ENCODE data around the gene CCDC80. TPM values are rescaled to one million over a fixed set of nuclear protein-coding genes. Genes with fewer than 3 reads are reported as not detected.

Gene CCDC80
- total and polyA plus RNA-seq, 4 donors, result 59.0 to 130 (median 99.6) TPM

DNA sequence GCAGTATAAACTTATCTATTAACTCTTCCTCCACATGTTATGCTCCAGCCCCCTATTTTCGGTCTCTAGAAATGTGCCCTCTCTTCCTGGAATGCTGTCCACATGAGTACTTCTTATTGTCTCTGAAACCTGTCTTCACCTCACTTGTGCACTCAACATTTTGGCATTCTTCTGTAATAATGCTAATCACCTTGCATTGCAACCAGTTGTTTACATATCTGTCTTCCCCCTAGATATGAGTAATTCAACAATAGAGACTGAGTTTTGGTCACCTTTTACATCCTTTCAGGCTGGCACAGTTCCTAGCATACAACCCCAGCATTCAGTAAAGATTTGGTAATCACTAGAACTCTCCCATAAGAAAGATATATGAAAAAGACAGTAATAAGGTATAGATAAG lies 17.2 kb downstream of the CCDC80 start:
- H3K27ac ChIP-seq (ENCODE audit: low read depth, low read length), result no peak overlapping the region
- H3K36me3 ChIP-seq (ENCODE audit: control insufficient read depth, insufficient read depth, low read length), result no peaks in the 10 kb centered on the region
- no peak for DNase-seq (ENCODE audit: low read depth in 4 of 6, low spot score in 6 of 6)
- no peaks in the 10 kb centered on the region for H3K27me3 ChIP-seq (ENCODE audit: control insufficient read depth, insufficient read depth, low read length)
- H3K4me1 ChIP-seq (ENCODE audit: control insufficient read depth, insufficient read depth, low read length), result peaks cover 3% of the 10 kb centered on the region
- no peaks in the 10 kb centered on the region for H3K9me3 ChIP-seq (ENCODE audit: control insufficient read depth, insufficient read depth, low read length)
- WGBS (ENCODE audit: insufficient coverage), result 85% methylated on average over 1 of the region's 1 CpG
- H3K4me3 ChIP-seq (ENCODE audit: low read depth, low read length), result no peak overlapping the region

DNA sequence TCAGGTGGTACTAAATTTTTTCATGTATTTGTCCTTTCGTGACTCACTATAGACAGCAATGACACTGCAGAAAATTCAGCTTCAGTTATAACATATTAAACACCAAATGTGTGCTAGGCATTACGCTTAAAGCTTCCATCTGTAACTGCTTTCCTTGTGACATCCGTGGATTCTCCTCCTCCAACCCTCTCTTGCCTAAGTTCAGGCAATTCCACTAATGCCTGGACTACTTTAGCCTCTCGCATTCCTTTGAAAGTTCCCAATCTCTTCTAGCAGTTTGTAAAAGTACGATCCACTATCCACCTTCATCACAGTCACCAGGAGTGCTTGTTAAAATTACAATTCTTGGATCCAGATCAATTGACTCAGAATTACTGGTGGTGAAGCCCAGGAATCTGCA lies 17.7 kb downstream of the CCDC80 start:
- no peaks in the 10 kb centered on the region for H3K9me3 ChIP-seq (ENCODE audit: control insufficient read depth, insufficient read depth, low read length)
- H3K27me3 ChIP-seq (ENCODE audit: control insufficient read depth, insufficient read depth, low read length), result no peaks in the 10 kb centered on the region
- no peak for DNase-seq (ENCODE audit: low read depth in 4 of 6, low spot score in 6 of 6)
- peaks cover 2% of the 10 kb centered on the region for H3K36me3 ChIP-seq (ENCODE audit: control insufficient read depth, insufficient read depth, low read length)
- peaks cover 3% of the 10 kb centered on the region for H3K4me1 ChIP-seq (ENCODE audit: control insufficient read depth, insufficient read depth, low read length)
- no peak overlapping the region for H3K27ac ChIP-seq (ENCODE audit: low read depth, low read length)
- no peak overlapping the region for H3K4me3 ChIP-seq (ENCODE audit: low read depth, low read length)
- WGBS (ENCODE audit: insufficient coverage), result 86% methylated on average over 5 of the region's 5 CpGs

DNA sequence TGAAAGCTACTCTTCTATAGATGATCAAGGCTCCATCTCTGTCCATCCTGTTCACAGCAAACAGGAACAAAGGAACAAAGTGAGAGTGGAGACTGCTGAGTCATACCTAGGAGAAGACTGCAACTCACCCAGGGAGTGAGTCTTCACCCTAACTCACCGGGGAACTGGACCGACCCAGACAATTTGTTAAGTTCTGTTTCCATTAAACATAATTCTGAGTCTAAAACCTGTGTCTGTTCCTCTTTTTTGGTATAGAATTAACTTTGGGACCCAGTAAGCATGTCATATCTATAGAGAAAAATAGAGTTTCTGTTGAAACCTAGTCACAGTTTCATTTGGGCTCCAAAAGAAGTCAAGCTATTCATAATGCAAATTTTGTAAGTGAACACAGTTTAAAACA lies 21.6 kb downstream of the CCDC80 start:
- Histone ChIP-seq H3K36me3 (ENCODE audit: control insufficient read depth, insufficient read depth, low read length) (peaks cover 5% of the 10 kb centered on the region), H3K9me3 (ENCODE audit: control insufficient read depth, insufficient read depth, low read length) (no peaks in the 10 kb centered on the region), H3K27me3 (ENCODE audit: control insufficient read depth, insufficient read depth, low read length) (no peaks in the 10 kb centered on the region), H3K4me3 (ENCODE audit: low read depth, low read length) (no peak overlapping the region), H3K27ac (ENCODE audit: low read depth, low read length) (no peak overlapping the region), H3K4me1 (ENCODE audit: control insufficient read depth, insufficient read depth, low read length) (no peaks in the 10 kb centered on the region)
- WGBS (ENCODE audit: insufficient coverage), result no CpG with 5 or more reads among the region's 2 CpGs
- DNase-seq (ENCODE audit: low read depth in 4 of 6, low spot score in 6 of 6), result no peak

DNA sequence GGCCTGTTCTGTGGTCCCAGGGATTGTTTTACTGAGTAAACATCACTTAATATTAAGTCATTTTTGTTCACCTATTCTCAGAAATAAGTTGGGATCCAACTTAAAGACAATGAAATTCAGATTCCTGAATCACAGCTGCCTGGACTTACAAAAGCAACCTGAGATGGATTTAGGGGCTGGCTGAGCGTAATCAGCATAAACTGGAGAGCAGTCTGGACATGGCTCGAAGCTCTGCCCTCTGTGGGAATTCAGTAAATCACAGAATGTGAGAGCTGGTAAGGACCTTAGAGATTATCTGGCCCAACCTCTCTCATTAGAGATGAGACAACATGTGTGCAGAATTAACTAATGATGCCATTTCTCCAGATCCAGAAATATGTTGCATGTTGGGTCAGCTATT lies 23.7 kb downstream of the CCDC80 start:
- peaks cover 5% of the 10 kb centered on the region for H3K36me3 ChIP-seq (ENCODE audit: control insufficient read depth, insufficient read depth, low read length)
- no peak overlapping the region for H3K27ac ChIP-seq (ENCODE audit: low read depth, low read length)
- no peaks in the 10 kb centered on the region for H3K27me3 ChIP-seq (ENCODE audit: control insufficient read depth, insufficient read depth, low read length)
- H3K4me3 ChIP-seq (ENCODE audit: low read depth, low read length), result no peak overlapping the region
- DNase-seq (ENCODE audit: low read depth in 4 of 6, low spot score in 6 of 6), result no peak
- H3K4me1 ChIP-seq (ENCODE audit: control insufficient read depth, insufficient read depth, low read length), result no peaks in the 10 kb centered on the region
- no peaks in the 10 kb centered on the region for H3K9me3 ChIP-seq (ENCODE audit: control insufficient read depth, insufficient read depth, low read length)
- 75% methylated on average over 2 of the region's 2 CpGs for WGBS (ENCODE audit: insufficient coverage)

DNA sequence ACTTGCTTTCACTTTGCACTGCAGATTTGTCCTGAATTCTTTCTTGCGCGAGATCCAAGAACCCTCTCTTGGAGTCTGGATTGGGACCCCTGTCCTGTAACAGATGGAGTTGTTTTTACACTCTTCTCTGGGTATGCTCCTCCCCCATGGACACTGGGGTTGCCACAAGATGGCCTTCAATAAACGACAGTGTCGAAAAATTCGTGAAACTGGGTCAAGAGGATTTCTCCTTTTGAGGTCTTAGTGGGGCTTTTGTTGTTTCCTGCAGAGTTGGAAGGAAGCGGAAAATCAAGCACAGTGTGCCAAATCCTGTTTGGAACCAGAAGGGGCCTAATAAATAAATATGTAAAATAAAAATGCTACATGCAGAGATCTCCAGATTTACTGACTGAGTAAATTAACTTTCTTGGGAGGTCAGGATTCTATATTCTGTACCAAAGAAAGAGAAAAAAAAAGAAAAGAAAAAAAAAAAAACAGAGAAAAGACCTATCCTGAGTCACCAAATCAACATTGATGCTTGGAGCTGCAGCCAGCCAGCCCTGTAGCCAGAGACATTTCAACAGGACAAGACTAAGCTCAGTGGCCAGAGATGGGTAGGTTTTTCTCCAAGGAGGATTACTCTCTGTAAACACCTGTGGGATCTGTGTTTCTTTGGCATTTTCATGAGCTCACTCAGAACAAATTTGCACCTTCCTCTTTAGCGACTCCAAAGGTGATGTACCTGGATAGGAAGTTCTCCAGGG lies 24.8 kb downstream of the CCDC80 start:
- 20% methylated on average over 3 of the region's 7 CpGs for WGBS (ENCODE audit: insufficient coverage)
- peak in 2 of 6 donors; percentile 34 to 50 for DNase-seq (ENCODE audit: low read depth in 4 of 6, low spot score in 6 of 6)
- Histone ChIP-seq H3K27ac (ENCODE audit: low read depth, low read length) (peak overlapping the region; percentile 73), H3K27me3 (ENCODE audit: control insufficient read depth, insufficient read depth, low read length) (no peaks in the 10 kb centered on the region), H3K4me1 (ENCODE audit: control insufficient read depth, insufficient read depth, low read length) (no peaks in the 10 kb centered on the region), H3K36me3 (ENCODE audit: control insufficient read depth, insufficient read depth, low read length) (peaks cover 5% of the 10 kb centered on the region), H3K9me3 (ENCODE audit: control insufficient read depth, insufficient read depth, low read length) (no peaks in the 10 kb centered on the region), H3K4me3 (ENCODE audit: low read depth, low read length) (no peak overlapping the region)

DNA sequence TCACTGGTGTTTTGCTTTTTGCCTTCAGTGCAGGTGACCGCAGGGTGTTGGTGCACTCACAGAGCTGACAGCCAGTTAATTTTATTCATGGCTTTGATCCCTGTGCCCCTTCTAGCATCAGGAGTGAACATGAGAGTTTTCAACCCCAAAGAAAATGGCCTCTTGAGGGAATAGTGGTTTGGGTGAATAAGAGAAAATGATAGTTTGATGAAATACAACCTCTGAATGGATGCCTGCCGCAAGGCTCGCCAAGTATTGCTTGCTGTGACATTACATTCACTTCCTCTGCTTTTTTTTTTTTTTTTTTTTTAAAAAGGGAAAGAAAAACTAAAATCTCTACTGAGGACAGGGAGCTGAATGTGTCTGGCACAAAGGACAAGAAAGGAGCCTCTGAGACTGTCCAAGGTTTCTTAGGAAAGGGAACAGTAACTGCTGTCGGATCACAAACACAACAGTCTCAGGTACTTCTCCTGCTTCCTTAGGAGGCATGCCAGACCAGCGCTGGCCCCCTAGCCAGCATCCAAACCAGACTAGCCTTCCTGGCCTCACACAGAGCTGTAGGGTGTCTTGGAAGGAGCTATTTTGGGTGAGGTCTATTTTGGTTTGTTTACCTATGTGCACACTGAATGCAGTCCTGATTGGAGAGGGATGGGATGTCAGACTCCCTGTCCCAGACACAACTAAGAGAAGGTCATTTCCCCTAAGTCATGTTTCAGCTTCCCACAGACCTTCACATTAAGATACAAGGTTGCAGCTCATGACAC lies 29.0 kb downstream of the CCDC80 start:
- Histone ChIP-seq H3K27ac (ENCODE audit: low read depth, low read length) (no peak overlapping the region), H3K27me3 (ENCODE audit: control insufficient read depth, insufficient read depth, low read length) (no peaks in the 10 kb centered on the region), H3K4me1 (ENCODE audit: control insufficient read depth, insufficient read depth, low read length) (no peaks in the 10 kb centered on the region), H3K4me3 (ENCODE audit: low read depth, low read length) (no peak overlapping the region), H3K9me3 (ENCODE audit: control insufficient read depth, insufficient read depth, low read length) (no peaks in the 10 kb centered on the region), H3K36me3 (ENCODE audit: control insufficient read depth, insufficient read depth, low read length) (no peaks in the 10 kb centered on the region)
- DNase-seq (ENCODE audit: low read depth in 4 of 6, low spot score in 6 of 6), result no peak
- 100% methylated on average over 1 of the region's 5 CpGs for WGBS (ENCODE audit: insufficient coverage)

DNA sequence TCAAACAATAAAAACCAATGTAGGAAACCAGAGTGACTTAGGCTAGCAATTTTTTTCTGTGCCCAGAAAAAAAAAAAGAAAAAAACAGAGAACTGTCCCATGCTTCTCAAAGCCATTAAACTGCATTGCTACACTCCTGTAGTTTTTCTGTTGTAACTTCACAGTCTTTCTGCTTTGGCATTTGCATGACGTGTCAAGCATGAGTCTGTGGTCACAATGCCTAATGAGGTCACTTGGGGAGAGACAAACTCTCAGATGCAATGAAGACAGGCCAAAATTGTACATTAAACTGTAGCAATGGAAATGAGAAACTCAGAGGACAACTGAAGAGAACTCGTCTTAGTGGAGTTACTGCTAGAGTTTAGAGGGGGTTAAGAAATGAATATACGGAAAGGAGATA lies 30.8 kb downstream of the CCDC80 start:
- H3K36me3 ChIP-seq (ENCODE audit: control insufficient read depth, insufficient read depth, low read length), result no peaks in the 10 kb centered on the region
- no peak overlapping the region for H3K4me3 ChIP-seq (ENCODE audit: low read depth, low read length)
- no peak for DNase-seq (ENCODE audit: low read depth in 4 of 6, low spot score in 6 of 6)
- H3K27me3 ChIP-seq (ENCODE audit: control insufficient read depth, insufficient read depth, low read length), result no peaks in the 10 kb centered on the region
- H3K27ac ChIP-seq (ENCODE audit: low read depth, low read length), result no peak overlapping the region
- WGBS (ENCODE audit: insufficient coverage), result 81% methylated on average over 3 of the region's 3 CpGs
- no peaks in the 10 kb centered on the region for H3K9me3 ChIP-seq (ENCODE audit: control insufficient read depth, insufficient read depth, low read length)
- H3K4me1 ChIP-seq (ENCODE audit: control insufficient read depth, insufficient read depth, low read length), result no peaks in the 10 kb centered on the region

DNA sequence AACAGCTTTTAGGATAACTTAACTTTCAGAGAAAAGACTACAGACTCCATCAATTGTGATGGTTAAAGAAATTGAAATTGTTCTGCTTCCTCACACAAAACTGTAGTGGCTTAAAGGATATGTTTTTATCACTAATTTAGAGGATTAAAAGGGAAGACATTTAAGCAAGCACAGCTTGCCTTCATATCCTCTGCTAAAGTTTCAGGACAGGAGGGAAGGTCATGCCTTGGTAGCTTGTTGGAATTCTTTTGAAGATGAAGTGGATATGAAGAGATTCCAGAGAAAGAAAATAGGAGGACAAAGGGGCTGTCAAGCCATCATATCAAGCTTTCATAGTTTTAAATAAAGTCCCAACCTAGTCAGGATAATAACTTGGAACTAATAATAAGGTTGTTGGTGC lies 33.1 kb downstream of the CCDC80 start:
- H3K36me3 ChIP-seq (ENCODE audit: control insufficient read depth, insufficient read depth, low read length), result no peaks in the 10 kb centered on the region
- no peaks in the 10 kb centered on the region for H3K27me3 ChIP-seq (ENCODE audit: control insufficient read depth, insufficient read depth, low read length)
- no peak for DNase-seq (ENCODE audit: low read depth in 4 of 6, low spot score in 6 of 6)
- H3K4me1 ChIP-seq (ENCODE audit: control insufficient read depth, insufficient read depth, low read length), result no peaks in the 10 kb centered on the region
- no peak overlapping the region for H3K4me3 ChIP-seq (ENCODE audit: low read depth, low read length)
- no peaks in the 10 kb centered on the region for H3K9me3 ChIP-seq (ENCODE audit: control insufficient read depth, insufficient read depth, low read length)
- H3K27ac ChIP-seq (ENCODE audit: low read depth, low read length), result no peak overlapping the region

DNA sequence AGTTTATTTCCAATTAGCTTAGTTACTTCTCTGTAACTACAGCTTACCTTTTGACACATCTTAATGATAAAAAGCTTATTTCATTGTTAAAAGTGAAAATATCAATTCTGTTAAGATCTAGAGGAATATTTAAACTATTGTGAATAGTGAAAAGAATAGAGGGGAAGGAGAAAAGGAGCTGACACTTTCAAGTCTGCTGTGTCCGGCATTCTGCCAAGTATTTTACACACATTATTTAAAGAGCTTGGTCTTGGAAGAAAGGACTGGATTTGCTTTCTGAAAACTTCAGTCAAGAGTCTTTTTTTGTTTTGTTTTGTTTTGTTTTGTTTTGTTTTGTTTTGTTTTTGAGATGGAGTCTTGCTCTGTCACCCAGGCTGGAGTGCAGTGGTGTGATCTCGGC lies 34.8 kb downstream of the CCDC80 start:
- Histone ChIP-seq H3K4me3 (ENCODE audit: low read depth, low read length) (no peak overlapping the region), H3K4me1 (ENCODE audit: control insufficient read depth, insufficient read depth, low read length) (no peaks in the 10 kb centered on the region), H3K27me3 (ENCODE audit: control insufficient read depth, insufficient read depth, low read length) (no peaks in the 10 kb centered on the region), H3K27ac (ENCODE audit: low read depth, low read length) (peak overlapping the region; percentile 82), H3K36me3 (ENCODE audit: control insufficient read depth, insufficient read depth, low read length) (no peaks in the 10 kb centered on the region), H3K9me3 (ENCODE audit: control insufficient read depth, insufficient read depth, low read length) (no peaks in the 10 kb centered on the region)
- no CpG with 5 or more reads among the region's 2 CpGs for WGBS (ENCODE audit: insufficient coverage)
- DNase-seq (ENCODE audit: low read depth in 4 of 6, low spot score in 6 of 6), result peak in 2 of 6 donors; percentile 47 to 62

DNA sequence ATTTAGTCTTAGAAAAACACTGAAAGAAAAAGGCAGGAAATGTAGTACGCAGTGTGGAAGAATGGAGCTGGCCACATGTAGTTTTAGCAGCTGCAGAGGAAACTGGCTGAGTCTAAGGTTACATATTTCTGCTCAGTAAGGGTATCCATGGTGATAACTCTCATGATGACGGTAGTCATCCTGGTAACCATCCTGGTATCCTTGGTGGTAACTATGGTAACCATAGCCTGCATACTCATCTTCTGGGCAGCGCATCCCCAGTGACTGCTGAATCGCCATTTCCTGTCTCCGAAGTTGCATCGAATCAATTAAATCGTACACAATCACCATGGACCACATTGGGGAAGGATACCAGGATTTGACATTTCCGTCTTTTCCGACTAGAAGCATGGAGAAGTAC lies 35.7 kb downstream of the CCDC80 start:
- Histone ChIP-seq H3K4me1 (ENCODE audit: control insufficient read depth, insufficient read depth, low read length) (no peaks in the 10 kb centered on the region), H3K4me3 (ENCODE audit: low read depth, low read length) (peak overlapping the region; percentile 7), H3K9me3 (ENCODE audit: control insufficient read depth, insufficient read depth, low read length) (no peaks in the 10 kb centered on the region), H3K27ac (ENCODE audit: low read depth, low read length) (peak overlapping the region; percentile 82), H3K36me3 (ENCODE audit: control insufficient read depth, insufficient read depth, low read length) (no peaks in the 10 kb centered on the region), H3K27me3 (ENCODE audit: control insufficient read depth, insufficient read depth, low read length) (no peaks in the 10 kb centered on the region)
- WGBS (ENCODE audit: insufficient coverage), result 11% methylated on average over 9 of the region's 9 CpGs
- DNase-seq (ENCODE audit: low read depth in 4 of 6, low spot score in 6 of 6), result peak; percentile 64 to 96 (median 80)
